Calu3 (cell line): ENCODE data around the gene KSR2. TPM values are rescaled to one million over a fixed set of nuclear protein-coding genes. Genes with fewer than 3 reads are reported as not detected.

Experiments
- BruUV-seq: library from RNA; stranded (reverse); fragments of 400-500 nt; replicated peaks from 2 replicates; lab custom pipeline; 2021; lab: Mats Ljungman, UMichigan
- CTCF ChIA-PET: fragments of 300-600 bp; sonication (Branson Sonifier 250); formaldehyde crosslinking; loops from one replicate; lab custom pipeline; 2022; ENCODE audit warnings: antibody characterized with exemption; lab: Charles Lee
- DNase-seq: peaks from one replicate; pipeline ENCODE4 v3.0.0; 2022
- H3K27ac Mint-ChIP-seq: one replicate; pipeline ENCODE4 v1.8.0; 2022; ENCODE audit warnings: mixed read lengths; ENCODE audit not compliant: unreplicated experiment
- H3K27me3 Mint-ChIP-seq: one replicate; pipeline ENCODE4 v1.8.0; 2022; ENCODE audit warnings: mixed read lengths; ENCODE audit not compliant: unreplicated experiment
- H3K36me3 Mint-ChIP-seq: one replicate; pipeline ENCODE4 v1.8.0; 2022; ENCODE audit warnings: mild to moderate bottlenecking, moderate library complexity, mixed read lengths; ENCODE audit not compliant: insufficient read depth, unreplicated experiment
- H3K4me1 Mint-ChIP-seq: one replicate; pipeline ENCODE4 v1.8.0; 2022; ENCODE audit warnings: mild to moderate bottlenecking, low read depth, mixed read lengths; ENCODE audit not compliant: unreplicated experiment
- H3K4me3 Mint-ChIP-seq: one replicate; pipeline ENCODE4 v1.8.0; 2022; ENCODE audit warnings: mild to moderate bottlenecking, low read depth, moderate library complexity, mixed read lengths; ENCODE audit not compliant: unreplicated experiment
- H3K9me3 Mint-ChIP-seq: one replicate; pipeline ENCODE4 v1.8.0; 2022; ENCODE audit warnings: low read depth, mixed read lengths; ENCODE audit not compliant: unreplicated experiment
- intact Hi-C: fragments of 100-400 bp; cut with micrococcal nuclease; formaldehyde crosslinking; loops from one replicate; pipeline ENCODE4 v1.10.0; 2022; ENCODE audit not compliant: unreplicated experiment
- total RNA-seq: library from RNA; stranded (reverse); gene quantifications from 2 replicates; pipeline ENCODE4 v1.2.3, GENCODE V29; 2022
- TF ChIP-seq, protein P1 (sequence below): fragments of 200-600 bp; IDR thresholded peaks from one replicate; pipeline ENCODE4 v1.8.0; 2022; ENCODE audit warnings: antibody characterized with exemption; ENCODE audit not compliant: unreplicated experiment

Gene KSR2
- total RNA-seq, 1 experiment from 2014 or later = 1.9 TPM

DNA sequence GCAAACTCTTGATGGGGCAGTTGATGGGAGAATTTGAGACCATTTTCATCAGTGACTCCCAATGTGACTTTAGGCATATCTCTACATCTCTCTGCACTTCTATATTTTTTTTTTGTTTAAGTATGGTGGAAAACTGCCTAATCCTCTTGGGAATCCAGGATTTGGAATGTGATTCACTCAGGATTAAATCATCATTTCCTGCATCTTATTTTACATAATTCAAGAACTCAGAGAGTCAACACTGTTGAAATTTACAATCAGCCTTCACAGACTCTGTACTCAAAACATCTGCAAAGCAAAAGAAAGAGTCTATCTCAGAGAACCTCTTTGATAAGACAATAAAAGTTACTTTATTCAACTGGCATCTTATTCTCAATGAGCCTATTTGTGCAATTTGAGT, 346.7 kb downstream of the KSR2 start:
- CTCF ChIA-PET = no interaction called here
- Mint-ChIP-seq H3K27me3 (peaks cover 24% of the 10 kb centered on the region), H3K9me3 (no peaks in the 10 kb centered on the region), H3K4me3 (no peak overlapping the region), H3K4me1 (no peaks in the 10 kb centered on the region), H3K36me3 (no peaks in the 10 kb centered on the region), H3K27ac (no peak overlapping the region)
- BruUV-seq = no TSS peak
- intact Hi-C loops = no loop called here
- DNase-seq = no peak
- TF ChIP-seq, protein P1, sequence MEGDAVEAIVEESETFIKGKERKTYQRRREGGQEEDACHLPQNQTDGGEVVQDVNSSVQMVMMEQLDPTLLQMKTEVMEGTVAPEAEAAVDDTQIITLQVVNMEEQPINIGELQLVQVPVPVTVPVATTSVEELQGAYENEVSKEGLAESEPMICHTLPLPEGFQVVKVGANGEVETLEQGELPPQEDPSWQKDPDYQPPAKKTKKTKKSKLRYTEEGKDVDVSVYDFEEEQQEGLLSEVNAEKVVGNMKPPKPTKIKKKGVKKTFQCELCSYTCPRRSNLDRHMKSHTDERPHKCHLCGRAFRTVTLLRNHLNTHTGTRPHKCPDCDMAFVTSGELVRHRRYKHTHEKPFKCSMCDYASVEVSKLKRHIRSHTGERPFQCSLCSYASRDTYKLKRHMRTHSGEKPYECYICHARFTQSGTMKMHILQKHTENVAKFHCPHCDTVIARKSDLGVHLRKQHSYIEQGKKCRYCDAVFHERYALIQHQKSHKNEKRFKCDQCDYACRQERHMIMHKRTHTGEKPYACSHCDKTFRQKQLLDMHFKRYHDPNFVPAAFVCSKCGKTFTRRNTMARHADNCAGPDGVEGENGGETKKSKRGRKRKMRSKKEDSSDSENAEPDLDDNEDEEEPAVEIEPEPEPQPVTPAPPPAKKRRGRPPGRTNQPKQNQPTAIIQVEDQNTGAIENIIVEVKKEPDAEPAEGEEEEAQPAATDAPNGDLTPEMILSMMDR = no peak

DNA sequence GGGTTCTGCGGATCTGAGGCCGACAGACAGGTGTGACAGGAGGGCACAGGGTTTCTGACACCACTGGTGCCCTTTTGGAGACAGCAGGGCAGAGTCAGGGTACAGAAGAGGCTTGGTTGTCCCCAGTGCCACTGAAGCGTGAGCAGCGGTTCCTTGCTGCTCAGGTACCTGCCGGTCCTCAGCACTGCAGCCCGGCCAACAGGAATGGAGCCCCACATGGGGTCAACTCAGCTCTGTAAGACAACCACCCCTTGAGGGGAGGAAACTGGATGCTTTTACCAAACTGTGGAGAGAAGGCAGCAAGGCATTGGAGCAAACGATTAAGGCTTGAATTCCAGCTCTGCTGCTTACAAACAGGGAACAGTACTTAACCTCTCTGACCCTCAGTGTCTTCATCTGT, 361.0 kb downstream of the KSR2 start:
- Mint-ChIP-seq H3K4me1 (no peaks in the 10 kb centered on the region), H3K9me3 (no peaks in the 10 kb centered on the region), H3K27ac (no peak overlapping the region), H3K4me3 (no peak overlapping the region), H3K36me3 (no peaks in the 10 kb centered on the region), H3K27me3 (peaks cover 39% of the 10 kb centered on the region)
- intact Hi-C loops = no loop called here
- TF ChIP-seq, protein P1 = no peak
- CTCF ChIA-PET = no interaction called here
- BruUV-seq = no TSS peak
- no peak for DNase-seq

DNA sequence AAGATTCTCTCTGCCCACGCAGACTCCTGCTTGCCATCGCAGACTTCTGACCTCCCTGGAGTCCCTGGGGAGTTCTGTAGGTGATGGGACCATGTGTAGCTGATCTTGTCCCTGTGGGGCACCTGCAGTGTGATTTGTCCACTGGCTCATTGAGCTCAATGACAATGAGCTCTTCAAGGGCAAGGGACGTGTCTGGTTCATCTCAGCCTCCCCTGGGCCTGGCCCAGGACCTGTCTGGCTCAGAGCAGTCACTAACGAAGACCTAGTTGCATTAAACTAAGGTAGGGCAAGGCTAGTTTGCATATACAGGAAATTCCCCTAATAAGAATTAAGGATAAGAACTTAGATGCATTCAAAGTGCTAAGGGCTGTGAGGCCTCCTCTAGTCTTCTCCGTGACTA, 361.8 kb downstream of the KSR2 start:
- TF ChIP-seq, protein P1 = no peak
- Mint-ChIP-seq H3K9me3 (no peaks in the 10 kb centered on the region), H3K27me3 (peaks cover 38% of the 10 kb centered on the region), H3K4me3 (no peak overlapping the region), H3K36me3 (no peaks in the 10 kb centered on the region), H3K27ac (no peak overlapping the region), H3K4me1 (no peaks in the 10 kb centered on the region)
- intact Hi-C loops = no loop called here
- no peak for DNase-seq
- CTCF ChIA-PET = interaction anchor here (0.7 kb wide), 1 partner anchor 28 kb away, joined by 3 read pairs; no protein-coding TSS in a partner anchor
- no TSS peak for BruUV-seq

DNA sequence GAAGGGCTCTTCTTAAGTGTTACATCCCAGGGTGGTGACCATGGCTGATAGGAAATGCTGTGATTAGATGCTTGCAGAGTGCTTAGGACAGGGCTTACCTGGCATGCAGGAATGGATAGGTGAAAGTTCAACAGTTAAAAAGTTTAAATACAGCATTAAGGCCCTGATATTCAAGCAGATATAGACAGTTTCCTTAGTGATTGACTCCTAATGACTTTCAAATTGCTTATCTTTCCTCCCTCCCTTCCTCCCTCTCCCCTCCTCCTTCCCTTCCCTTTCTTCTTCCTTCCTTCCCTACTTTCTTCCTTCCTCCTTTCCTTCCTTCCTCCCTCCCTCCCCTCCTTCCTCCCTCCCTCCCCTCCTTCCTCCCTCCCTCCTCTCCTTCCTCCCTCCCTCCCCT, 362.8 kb downstream of the KSR2 start:
- Mint-ChIP-seq H3K27me3 (peaks cover 38% of the 10 kb centered on the region), H3K27ac (no peak overlapping the region), H3K4me3 (no peak overlapping the region), H3K4me1 (no peaks in the 10 kb centered on the region), H3K9me3 (no peaks in the 10 kb centered on the region), H3K36me3 (no peaks in the 10 kb centered on the region)
- TF ChIP-seq, protein P1 = no peak
- CTCF ChIA-PET = no interaction called here
- DNase-seq = no peak
- no TSS peak for BruUV-seq
- intact Hi-C loops = no loop called here
